Activated CD4-positive, alpha-beta T cell treated with anti-CD3 and anti-CD28 coated beads, Interleukin-2, Interleukin-6, amounts not matched to agents 100 ng/mL and 50 ng/mL, durations not matched to agents 16 hours and 8 hours (primary cell): Measurements from ENCODE around the gene NEGR1.

ENCODE experiments used
- DNase-seq: peaks from one replicate; pipeline ENCODE4 v3.0.0-alpha.2; 2020

The NEGR1 gene

GRCh38 chr1:71603044-71603776, 679.1 kb downstream of the NEGR1 start:
- no peak for DNase-seq

DNA sequence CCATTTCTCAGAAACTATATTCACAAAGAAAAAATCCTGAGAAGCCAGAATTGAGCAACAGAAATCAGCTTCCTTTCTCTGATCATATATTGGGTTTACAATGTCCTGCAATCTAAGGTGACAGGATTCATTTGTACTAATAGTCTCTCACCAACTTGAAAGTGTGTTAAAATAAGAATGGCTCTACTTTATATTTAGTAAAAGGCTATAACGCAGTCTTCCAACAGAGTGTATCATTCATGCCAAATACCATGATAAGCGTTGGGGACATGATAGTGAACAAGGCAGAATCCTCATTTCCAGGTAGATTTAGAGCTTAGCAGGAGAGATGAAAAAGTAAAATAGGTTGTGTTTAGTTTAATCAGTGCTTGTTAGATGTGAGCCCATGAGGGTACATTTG, 682.3 kb downstream of the NEGR1 start:
- no peak for DNase-seq

- DNase-seq = no peak
Observed at GRCh38 chr1:71599306-71599705, 683.0 kb downstream of the NEGR1 start.

GRCh38 chr1:71593523-71593922, 688.8 kb downstream of the NEGR1 start:
- no peak for DNase-seq

- no peak for DNase-seq
Observed at GRCh38 chr1:71592646-71593274, 689.6 kb downstream of the NEGR1 start.

DNA sequence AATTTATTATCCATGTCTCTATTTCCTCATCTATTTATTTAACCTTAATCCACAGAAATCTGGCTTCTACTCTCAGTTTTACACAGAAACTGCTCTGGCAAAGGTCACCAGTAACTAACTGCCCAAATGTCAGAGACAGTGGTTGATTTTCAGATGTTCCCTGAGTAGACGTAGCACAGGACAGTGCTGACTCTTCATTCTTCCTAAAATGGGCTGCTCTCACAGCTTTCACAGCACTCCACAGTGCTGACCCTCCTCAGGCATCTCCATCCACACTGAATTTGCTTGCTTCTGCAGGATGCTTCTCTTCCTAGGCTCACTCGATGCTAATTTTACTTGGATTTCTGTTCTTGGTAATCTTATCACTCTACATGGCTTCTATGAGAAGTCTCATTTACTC, 693.3 kb downstream of the NEGR1 start:
- DNase-seq = no peak

DNA sequence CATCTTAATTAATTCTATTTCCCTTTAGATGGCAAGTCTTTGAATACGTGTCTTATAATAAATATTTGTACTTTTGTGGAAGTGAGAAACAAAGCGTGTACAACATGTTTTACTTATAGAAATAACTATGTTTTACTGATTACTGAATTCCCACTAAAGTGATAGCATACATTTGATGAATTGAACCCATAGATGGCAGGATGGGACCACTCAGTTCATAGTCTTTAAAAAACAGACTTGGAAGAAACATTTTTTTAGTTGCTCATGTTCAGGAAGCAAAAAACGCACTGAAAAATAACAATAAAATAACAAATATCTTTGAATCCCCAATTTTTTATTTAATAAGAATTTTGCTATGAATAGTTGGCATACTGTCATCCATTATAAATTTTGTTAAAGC, 694.4 kb downstream of the NEGR1 start:
- no peak for DNase-seq

DNA sequence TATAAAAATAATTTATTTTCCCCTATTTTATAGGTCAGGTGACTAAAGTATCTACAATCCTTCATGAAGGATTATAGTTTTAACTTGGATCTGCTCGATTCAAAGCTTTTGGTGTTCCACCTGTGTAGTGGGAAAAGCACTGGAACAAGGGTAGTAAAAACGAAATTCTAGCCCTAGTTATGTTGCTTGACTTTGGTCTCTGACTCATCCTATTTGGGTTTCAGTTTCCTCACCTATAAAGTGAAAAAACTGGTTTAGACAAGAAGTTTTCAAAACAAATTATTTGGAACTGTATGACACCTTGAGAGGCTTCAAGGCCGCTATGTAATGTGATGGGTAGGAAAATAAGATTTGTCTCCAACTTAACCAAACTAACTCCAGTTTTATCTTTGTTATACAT, 696.3 kb downstream of the NEGR1 start:
- DNase-seq = no peak

- DNase-seq = no peak
Observed at GRCh38 chr1:71583756-71584155, 698.6 kb downstream of the NEGR1 start.

DNA sequence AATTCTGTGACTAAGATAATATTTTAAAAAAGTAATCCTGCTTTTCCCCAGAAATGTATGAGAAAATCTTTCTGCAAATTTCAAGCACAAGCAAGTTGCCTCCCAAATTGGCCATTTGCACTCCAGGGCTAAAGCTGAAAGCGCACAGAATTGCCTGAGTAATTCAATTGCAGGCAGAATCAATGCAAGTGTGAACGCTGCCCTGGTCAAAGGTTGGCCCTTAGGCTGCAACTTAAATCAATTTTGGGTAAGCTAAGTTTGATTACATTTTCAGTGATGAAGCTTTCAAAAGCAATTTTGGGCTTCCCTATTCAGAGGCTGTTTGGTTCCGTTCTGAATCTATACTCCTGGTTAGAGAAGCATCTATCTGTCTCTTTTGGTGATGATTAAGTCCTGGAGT, 699.7 kb downstream of the NEGR1 start:
- no peak for DNase-seq

GRCh38 chr1:71577451-71578131, 704.7 kb downstream of the NEGR1 start:
- no peak for DNase-seq

DNA sequence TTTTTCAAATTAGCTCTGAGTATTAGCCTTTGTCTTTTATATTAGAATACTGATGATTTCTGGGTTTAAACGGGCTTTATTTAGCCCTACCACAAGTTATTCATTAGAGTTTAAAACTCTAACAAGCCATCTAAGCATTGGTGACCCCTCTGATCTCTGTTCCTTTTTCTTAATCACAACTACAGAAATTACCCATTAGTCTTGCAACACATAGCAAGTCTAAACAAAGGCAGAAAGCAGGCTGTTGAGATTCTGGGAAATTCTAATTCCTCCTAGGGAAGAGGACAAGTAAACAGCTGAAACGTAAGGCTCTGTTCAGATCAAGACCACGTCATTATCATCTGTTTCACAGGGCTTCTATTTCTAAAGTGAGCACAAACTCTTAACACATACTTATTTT, 710.3 kb downstream of the NEGR1 start:
- DNase-seq = no peak

DNA sequence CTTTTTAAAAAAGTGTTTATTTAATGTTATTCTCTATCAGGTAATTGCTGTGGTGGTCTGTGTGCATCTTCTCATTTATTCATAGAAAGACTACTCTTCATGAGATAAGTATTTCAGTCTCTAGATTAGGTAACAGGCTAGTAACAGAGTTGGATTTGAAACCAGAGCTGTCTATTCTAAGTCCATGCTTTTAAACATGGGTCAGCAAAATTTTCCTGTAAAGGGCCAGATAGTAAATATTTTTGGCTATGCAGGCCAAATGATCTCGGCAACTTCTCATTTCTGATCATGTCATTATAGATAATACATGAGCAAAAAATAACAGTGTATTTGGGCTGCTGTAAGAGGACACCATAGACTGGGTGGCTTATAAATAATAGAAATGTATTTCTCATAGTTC, 715.9 kb downstream of the NEGR1 start:
- no peak for DNase-seq

DNA sequence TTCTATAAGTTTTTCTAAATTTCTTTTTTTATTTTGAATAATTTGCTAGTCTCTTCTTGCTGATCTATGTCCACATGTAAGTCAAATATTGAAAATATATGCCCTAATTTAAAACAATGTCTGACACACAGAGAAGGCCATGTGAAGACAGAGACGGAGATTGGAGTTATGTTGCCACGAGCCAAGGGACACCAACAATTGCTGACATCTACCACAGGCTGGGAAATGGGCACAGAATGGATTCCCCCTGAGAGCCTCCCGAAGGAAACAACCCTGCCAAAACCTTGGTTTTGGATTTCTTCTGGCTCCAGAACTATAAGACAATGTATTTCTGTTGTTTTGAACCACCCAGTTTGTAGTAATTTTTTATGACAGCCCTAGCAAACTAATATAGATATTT, 716.5 kb downstream of the NEGR1 start:
- DNase-seq = no peak

- DNase-seq = no peak
Observed at GRCh38 chr1:71565262-71565661, 717.1 kb downstream of the NEGR1 start.

DNA sequence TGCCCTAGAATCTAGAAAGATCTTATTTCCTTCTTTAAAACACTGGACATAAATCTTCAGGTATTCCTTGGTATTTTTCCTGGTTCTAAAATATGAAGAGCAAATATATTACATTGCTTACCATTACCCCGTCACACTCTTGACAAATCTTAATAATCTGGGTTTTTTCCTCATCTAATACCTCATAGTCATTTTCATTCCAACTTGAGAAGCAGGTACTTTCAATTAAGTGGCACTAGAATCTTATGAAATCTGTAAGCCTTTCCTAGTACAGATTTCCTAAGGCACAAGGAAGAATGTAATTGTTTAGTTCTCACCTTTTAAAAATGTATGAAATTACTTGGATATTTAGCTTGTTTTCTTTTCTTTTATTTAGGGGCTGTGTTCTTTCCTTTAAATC, 720.0 kb downstream of the NEGR1 start:
- DNase-seq = no peak

- DNase-seq = no peak
Observed at GRCh38 chr1:71561729-71562128, 720.6 kb downstream of the NEGR1 start.

GRCh38 chr1:71561206-71561605, 721.1 kb downstream of the NEGR1 start:
- DNase-seq = no peak

DNA sequence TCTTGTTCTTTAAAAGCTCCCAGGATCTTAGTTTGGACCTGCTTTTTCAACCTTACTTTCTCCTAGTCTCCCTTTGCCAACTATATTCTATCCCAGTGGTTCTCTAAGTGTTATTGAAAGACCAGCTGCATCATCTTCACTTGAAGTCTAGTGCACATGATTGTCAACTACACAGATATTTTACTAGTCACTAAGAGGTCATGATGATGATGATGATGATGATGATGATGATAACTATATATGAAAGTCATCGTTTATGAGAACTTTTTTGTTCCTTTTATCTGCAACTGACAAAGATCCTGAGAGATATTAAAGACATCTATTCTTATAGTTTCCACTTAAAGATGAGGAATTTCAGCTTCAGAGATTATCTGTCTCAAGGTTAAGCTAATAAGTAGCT, 722.5 kb downstream of the NEGR1 start:
- DNase-seq = no peak

GRCh38 chr1:71557138-71557537, 725.2 kb downstream of the NEGR1 start:
- DNase-seq = no peak

- no peak for DNase-seq
Observed at GRCh38 chr1:71548398-71548890, 733.9 kb downstream of the NEGR1 start.

GRCh38 chr1:71542155-71542554, 740.2 kb downstream of the NEGR1 start:
- DNase-seq = no peak

GRCh38 chr1:71533950-71534349, 748.4 kb downstream of the NEGR1 start:
- no peak for DNase-seq

- no peak for DNase-seq
Observed at GRCh38 chr1:71532343-71532742, 750.0 kb downstream of the NEGR1 start.
